ENCODE measurements around the gene WBP1L. TPM values are rescaled to one million over a fixed set of nuclear protein-coding genes. Genes with fewer than 3 reads are reported as not detected.

The WBP1L gene
- polyA plus RNA-seq, 1 donor from 2014 or later, result 20.8 TPM

GRCh38 chr10:102813734-102814452, 70.1 kb downstream of the WBP1L start:
- no peaks in the 10 kb centered on the region for H3K9me3 ChIP-seq (ENCODE audit: low read length)
- no peaks in the 10 kb centered on the region for H3K9me2 ChIP-seq (ENCODE audit: insufficient read depth, low read length)
- H3K27me3 ChIP-seq (ENCODE audit: insufficient read depth, low read depth, low read length), result no peaks in the 10 kb centered on the region
- H3K79me2 ChIP-seq (replicated peaks; ENCODE audit: insufficient read depth, low read length), result no peaks in the 10 kb centered on the region
- H4K20me1 ChIP-seq (ENCODE audit: insufficient read depth), result no peaks in the 10 kb centered on the region
- TF ChIP-seq REST (IDR thresholded peaks at IDR 0.05; ENCODE audit: borderline replicate concordance) (no peak), SMC3 (conservative IDR thresholded peaks at IDR 0.05; ENCODE audit: poor library complexity) (no peak), MXI1 (conservative IDR thresholded peaks at IDR 0.05; ENCODE audit: poor library complexity, severe bottlenecking) (no peak), RAD21 (conservative IDR thresholded peaks at IDR 0.05) (no peak), CTCF (IDR thresholded peaks at IDR 0.05; ENCODE audit: poor library complexity, severe bottlenecking) (no peak), EP300 (conservative IDR thresholded peaks at IDR 0.05; ENCODE audit: poor library complexity, severe bottlenecking) (no peak), POLR2AphosphoS5 (IDR thresholded peaks at IDR 0.05) (no peak), TAF1 (IDR thresholded peaks at IDR 0.05; ENCODE audit: low read depth) (no peak), EZH2 (IDR thresholded peaks at IDR 0.05; ENCODE audit: borderline replicate concordance, insufficient read depth, low read length, poor library complexity, severe bottlenecking) (no peak)
- H2AFZ ChIP-seq (ENCODE audit: low read depth, low read length), result no peak overlapping the region
- H3F3A ChIP-seq (ENCODE audit: insufficient read depth, low read length, poor library complexity, severe bottlenecking), result no peaks in the 10 kb centered on the region
- no peak overlapping the region for H3K4me3 ChIP-seq (ENCODE audit: low read length)
- H3K9ac ChIP-seq (ENCODE audit: low read length), result no peak overlapping the region
- no peaks in the 10 kb centered on the region for H3K36me3 ChIP-seq (ENCODE audit: insufficient read depth, low read length)
- no peak overlapping the region for H3K4me2 ChIP-seq (ENCODE audit: low read length)
- no peak overlapping the region for H3K27ac ChIP-seq (ENCODE audit: low read length)

- H3K36me3 ChIP-seq (ENCODE audit: insufficient read depth, low read length), result no peaks in the 10 kb centered on the region
Measured at GRCh38 chr10:102814453-102814871, 70.7 kb downstream of the WBP1L start.

More at GRCh38 chr10:102814453-102814871, 70.7 kb downstream of the WBP1L start:
- no peak overlapping the region for H3K27ac ChIP-seq (ENCODE audit: low read length)
- no peaks in the 10 kb centered on the region for H4K20me1 ChIP-seq (ENCODE audit: insufficient read depth)
- no peak overlapping the region for H2AFZ ChIP-seq (ENCODE audit: low read depth, low read length)
- no peaks in the 10 kb centered on the region for H3K79me2 ChIP-seq (replicated peaks; ENCODE audit: insufficient read depth, low read length)
- no peak overlapping the region for H3K4me2 ChIP-seq (ENCODE audit: low read length)
- no peaks in the 10 kb centered on the region for H3K9me2 ChIP-seq (ENCODE audit: insufficient read depth, low read length)
- no peaks in the 10 kb centered on the region for H3F3A ChIP-seq (ENCODE audit: insufficient read depth, low read length, poor library complexity, severe bottlenecking)
- no peak overlapping the region for H3K4me3 ChIP-seq (ENCODE audit: low read length)
- no peaks in the 10 kb centered on the region for H3K27me3 ChIP-seq (ENCODE audit: insufficient read depth, low read depth, low read length)
- H3K9ac ChIP-seq (ENCODE audit: low read length), result no peak overlapping the region
- no peak for TF ChIP-seq SMC3 (conservative IDR thresholded peaks at IDR 0.05; ENCODE audit: poor library complexity)
- TF ChIP-seq POLR2AphosphoS5 (IDR thresholded peaks at IDR 0.05), result no peak
- no peak for TF ChIP-seq MXI1 (conservative IDR thresholded peaks at IDR 0.05; ENCODE audit: poor library complexity, severe bottlenecking)
- TF ChIP-seq EZH2 (IDR thresholded peaks at IDR 0.05; ENCODE audit: borderline replicate concordance, insufficient read depth, low read length, poor library complexity, severe bottlenecking), result no peak
- no peak for TF ChIP-seq REST (IDR thresholded peaks at IDR 0.05; ENCODE audit: borderline replicate concordance)
- no peak for TF ChIP-seq CTCF (IDR thresholded peaks at IDR 0.05; ENCODE audit: poor library complexity, severe bottlenecking)
- TF ChIP-seq EP300 (conservative IDR thresholded peaks at IDR 0.05; ENCODE audit: poor library complexity, severe bottlenecking), result no peak
- no peak for TF ChIP-seq RAD21 (conservative IDR thresholded peaks at IDR 0.05)
- TF ChIP-seq TAF1 (IDR thresholded peaks at IDR 0.05; ENCODE audit: low read depth), result no peak
- no peaks in the 10 kb centered on the region for H3K9me3 ChIP-seq (ENCODE audit: low read length)
